SK-N-SH treated with all-trans-retinoic acid at 6 μM for 48 hours (cell line): ENCODE measurements around the gene B4GALT7.

ENCODE experiments used
- ATAC-seq: fragments of 200-7000 bp; cut with Tn5 transposase; 3 replicates; pipeline ENCODE4 v1.9.1; 2020; ENCODE audit warnings: mild to moderate bottlenecking, moderate library complexity
- ARNTL ChIP-seq: fragments of 450-650 bp; formaldehyde crosslinking; IDR thresholded peaks from 2 replicates; pipeline ENCODE4 v1.5.0; 2020; ENCODE audit warnings: low read depth, mild to moderate bottlenecking, moderate library complexity, borderline replicate concordance
- BACH2 ChIP-seq: fragments of 250-450 bp; sonication (Bioruptor Pico); IDR thresholded peaks from 2 replicates; pipeline ENCODE4 v1.9.0; 2021; ENCODE audit warnings: mild to moderate bottlenecking, borderline replicate concordance
- CSDC2 ChIP-seq: fragments of 250-450 bp; sonication (Bioruptor Pico); IDR thresholded peaks from 2 replicates; pipeline ENCODE4 v1.5.0; 2020; ENCODE audit warnings: mild to moderate bottlenecking, moderate library complexity
- ESRRG ChIP-seq: fragments of 250-450 bp; sonication (Bioruptor Pico); IDR thresholded peaks from 2 replicates; pipeline ENCODE4 v1.6.1; 2021; ENCODE audit warnings: mild to moderate bottlenecking
- ISL1 ChIP-seq: fragments of 250-450 bp; sonication (Bioruptor Pico); IDR thresholded peaks from 2 replicates; pipeline ENCODE4 v2.1.2; 2022; ENCODE audit warnings: mild to moderate bottlenecking, moderate library complexity
- OSR1 ChIP-seq: fragments of 250-450 bp; sonication (Bioruptor Pico); IDR thresholded peaks from 2 replicates; pipeline ENCODE4 v1.8.0; 2022; ENCODE audit warnings: moderate library complexity, mild to moderate bottlenecking, inconsistent platforms
- PATZ1 ChIP-seq: fragments of 250-450 bp; sonication (Bioruptor Pico); IDR thresholded peaks from 2 replicates; pipeline ENCODE4 v1.8.0; 2020; ENCODE audit warnings: mild to moderate bottlenecking, moderate library complexity, borderline replicate concordance
- PPARA ChIP-seq: fragments of 250-450 bp; sonication (Bioruptor Pico); IDR thresholded peaks from 2 replicates; pipeline ENCODE4 v1.5.0; 2020; ENCODE audit warnings: mild to moderate bottlenecking, borderline replicate concordance
- RARB ChIP-seq: fragments of 250-450 bp; sonication (Bioruptor Pico); IDR thresholded peaks from 2 replicates; pipeline ENCODE4 v1.8.0; 2021; ENCODE audit warnings: mild to moderate bottlenecking, moderate library complexity
- SNAI2 ChIP-seq: fragments of 250-450 bp; sonication (Bioruptor Pico); IDR thresholded peaks from 2 replicates; pipeline ENCODE4 v1.5.0; 2020; ENCODE audit warnings: mild to moderate bottlenecking, moderate library complexity
- TCF4 ChIP-seq: fragments of 250-450 bp; sonication (Bioruptor Pico); IDR thresholded peaks from 2 replicates; pipeline ENCODE4 v1.8.0; 2021; ENCODE audit warnings: mild to moderate bottlenecking, moderate library complexity, borderline replicate concordance
- TOX ChIP-seq: fragments of 250-450 bp; sonication (Bioruptor Pico); IDR thresholded peaks from 2 replicates; pipeline ENCODE4 v1.8.0; 2021; ENCODE audit warnings: mild to moderate bottlenecking, moderate library complexity, borderline replicate concordance
- ZC3H10 ChIP-seq: fragments of 250-450 bp; sonication (Bioruptor Pico); IDR thresholded peaks from 2 replicates; pipeline ENCODE4 v1.5.1; 2021; ENCODE audit warnings: mild to moderate bottlenecking, moderate library complexity
- ZFP30 ChIP-seq: fragments of 450-650 bp; formaldehyde crosslinking; IDR thresholded peaks from 2 replicates; pipeline ENCODE4 v1.5.0; 2022; ENCODE audit warnings: mild to moderate bottlenecking, moderate library complexity
- ZNF565 ChIP-seq: fragments of 450-650 bp; formaldehyde crosslinking; conservative IDR thresholded peaks from 2 replicates; pipeline ENCODE4 v1.5.0; 2020; ENCODE audit warnings: low read depth, mild to moderate bottlenecking, moderate library complexity
- ZNF70 ChIP-seq: fragments of 450-650 bp; formaldehyde crosslinking; IDR thresholded peaks from 2 replicates; pipeline ENCODE4 v1.5.0; 2020; ENCODE audit warnings: mild to moderate bottlenecking, moderate library complexity
- TF ChIP-seq, protein P1 (sequence below): fragments of 250-450 bp; sonication (Bioruptor Pico); IDR thresholded peaks from 2 replicates; pipeline ENCODE4 v1.5.0; 2020; ENCODE audit warnings: mild to moderate bottlenecking, moderate library complexity
- TF ChIP-seq, protein P2 (sequence below): fragments of 250-450 bp; sonication (Bioruptor Pico); IDR thresholded peaks from 2 replicates; pipeline ENCODE4 v1.5.1; 2021; ENCODE audit warnings: mild to moderate bottlenecking, moderate library complexity

The B4GALT7 gene

GRCh38 chr5:177595026-177595585, 4.8 kb upstream of the B4GALT7 start (continued):
- TF ChIP-seq, protein P1, sequence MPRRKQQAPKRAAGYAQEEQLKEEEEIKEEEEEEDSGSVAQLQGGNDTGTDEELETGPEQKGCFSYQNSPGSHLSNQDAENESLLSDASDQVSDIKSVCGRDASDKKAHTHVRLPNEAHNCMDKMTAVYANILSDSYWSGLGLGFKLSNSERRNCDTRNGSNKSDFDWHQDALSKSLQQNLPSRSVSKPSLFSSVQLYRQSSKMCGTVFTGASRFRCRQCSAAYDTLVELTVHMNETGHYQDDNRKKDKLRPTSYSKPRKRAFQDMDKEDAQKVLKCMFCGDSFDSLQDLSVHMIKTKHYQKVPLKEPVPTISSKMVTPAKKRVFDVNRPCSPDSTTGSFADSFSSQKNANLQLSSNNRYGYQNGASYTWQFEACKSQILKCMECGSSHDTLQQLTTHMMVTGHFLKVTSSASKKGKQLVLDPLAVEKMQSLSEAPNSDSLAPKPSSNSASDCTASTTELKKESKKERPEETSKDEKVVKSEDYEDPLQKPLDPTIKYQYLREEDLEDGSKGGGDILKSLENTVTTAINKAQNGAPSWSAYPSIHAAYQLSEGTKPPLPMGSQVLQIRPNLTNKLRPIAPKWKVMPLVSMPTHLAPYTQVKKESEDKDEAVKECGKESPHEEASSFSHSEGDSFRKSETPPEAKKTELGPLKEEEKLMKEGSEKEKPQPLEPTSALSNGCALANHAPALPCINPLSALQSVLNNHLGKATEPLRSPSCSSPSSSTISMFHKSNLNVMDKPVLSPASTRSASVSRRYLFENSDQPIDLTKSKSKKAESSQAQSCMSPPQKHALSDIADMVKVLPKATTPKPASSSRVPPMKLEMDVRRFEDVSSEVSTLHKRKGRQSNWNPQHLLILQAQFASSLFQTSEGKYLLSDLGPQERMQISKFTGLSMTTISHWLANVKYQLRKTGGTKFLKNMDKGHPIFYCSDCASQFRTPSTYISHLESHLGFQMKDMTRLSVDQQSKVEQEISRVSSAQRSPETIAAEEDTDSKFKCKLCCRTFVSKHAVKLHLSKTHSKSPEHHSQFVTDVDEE (CRISPR knock-in tag), result no peak
- TF ChIP-seq OSR1 (CRISPR knock-in tag) (no peak), CSDC2 (CRISPR knock-in tag) (no peak), ZNF70 (CRISPR knock-in tag) (no peak), BACH2 (CRISPR knock-in tag) (no peak), ARNTL (CRISPR knock-in tag) (no peak)

DNA sequence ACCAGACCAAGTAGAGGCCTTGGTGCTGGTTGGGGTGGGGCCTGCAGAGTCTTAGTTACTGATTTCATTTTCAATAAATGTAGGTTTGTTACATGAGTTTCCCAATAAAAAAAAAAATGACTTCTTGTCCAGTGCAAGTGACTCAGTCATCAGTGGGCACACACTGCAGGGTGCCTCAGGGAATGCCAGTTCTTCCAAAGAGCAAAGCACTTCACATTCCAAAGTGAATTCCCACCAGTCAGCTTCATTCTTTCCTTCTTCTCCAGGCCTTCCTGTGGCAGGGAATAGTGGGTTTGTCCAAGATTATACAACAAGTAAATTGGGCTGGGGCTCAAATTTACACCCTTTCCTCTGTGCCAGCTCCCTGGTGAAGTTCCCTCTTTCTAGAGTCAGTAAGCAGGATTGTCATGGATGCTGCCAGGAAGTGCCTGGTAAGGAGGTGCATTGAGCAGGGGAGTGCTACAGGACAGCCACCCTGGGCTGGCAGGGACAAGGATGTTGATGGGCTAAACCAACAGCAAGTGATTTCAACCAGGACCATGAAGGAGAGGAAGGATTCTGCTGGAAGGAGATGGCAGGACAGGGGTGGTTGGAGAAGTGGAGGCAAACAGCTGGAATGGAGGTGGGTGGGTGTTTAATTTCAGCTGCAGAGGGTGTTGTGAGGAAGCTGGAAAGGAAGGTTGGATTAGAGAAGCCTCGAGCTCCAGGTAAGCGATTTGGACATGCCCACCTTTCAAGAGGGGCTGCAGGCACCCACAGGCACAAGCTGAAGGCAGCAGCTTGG, 3.7 kb upstream of the B4GALT7 start:
- TF ChIP-seq CSDC2 (CRISPR knock-in tag) (no peak), TOX (CRISPR knock-in tag) (no peak), ISL1 (CRISPR knock-in tag) (no peak), ARNTL (CRISPR knock-in tag) (no peak), PATZ1 (CRISPR knock-in tag) (no peak), PPARA (no peak)
- no peak for ATAC-seq

GRCh38 chr5:177596775-177597238, 3.1 kb upstream of the B4GALT7 start:
- ATAC-seq, result no peak
- TF ChIP-seq ZC3H10 (CRISPR knock-in tag), result no peak
- TF ChIP-seq TOX (CRISPR knock-in tag), result no peak
- no peak for TF ChIP-seq ZNF70 (CRISPR knock-in tag)
- no peak for TF ChIP-seq TCF4 (CRISPR knock-in tag)

DNA sequence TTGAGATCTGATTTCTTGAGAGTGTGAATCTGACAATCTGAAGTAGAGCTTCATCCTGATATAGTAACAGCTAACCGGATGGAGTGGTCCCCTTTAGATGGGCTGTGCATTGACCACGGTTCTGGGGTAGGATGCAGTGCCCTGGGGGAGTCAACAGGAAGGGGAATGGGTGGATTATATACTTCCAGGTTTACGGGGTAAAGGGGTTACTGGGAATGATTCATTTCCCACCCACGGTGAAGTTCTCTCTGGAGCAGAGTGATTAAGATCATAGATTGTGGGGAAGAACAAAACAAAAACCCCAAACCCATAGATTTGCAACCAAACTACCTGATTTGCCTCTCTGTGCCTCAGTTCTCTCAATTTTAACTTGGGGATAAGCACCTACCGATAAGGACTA, 1.5 kb upstream of the B4GALT7 start:
- ATAC-seq, result no peak
- no peak for TF ChIP-seq ISL1 (CRISPR knock-in tag)
- no peak for TF ChIP-seq ZNF565 (CRISPR knock-in tag)
- no peak for TF ChIP-seq RARB (CRISPR knock-in tag)
- no peak for TF ChIP-seq SNAI2 (CRISPR knock-in tag)
- no peak for TF ChIP-seq CSDC2 (CRISPR knock-in tag)
- no peak for TF ChIP-seq PATZ1 (CRISPR knock-in tag)
- TF ChIP-seq, protein P2, sequence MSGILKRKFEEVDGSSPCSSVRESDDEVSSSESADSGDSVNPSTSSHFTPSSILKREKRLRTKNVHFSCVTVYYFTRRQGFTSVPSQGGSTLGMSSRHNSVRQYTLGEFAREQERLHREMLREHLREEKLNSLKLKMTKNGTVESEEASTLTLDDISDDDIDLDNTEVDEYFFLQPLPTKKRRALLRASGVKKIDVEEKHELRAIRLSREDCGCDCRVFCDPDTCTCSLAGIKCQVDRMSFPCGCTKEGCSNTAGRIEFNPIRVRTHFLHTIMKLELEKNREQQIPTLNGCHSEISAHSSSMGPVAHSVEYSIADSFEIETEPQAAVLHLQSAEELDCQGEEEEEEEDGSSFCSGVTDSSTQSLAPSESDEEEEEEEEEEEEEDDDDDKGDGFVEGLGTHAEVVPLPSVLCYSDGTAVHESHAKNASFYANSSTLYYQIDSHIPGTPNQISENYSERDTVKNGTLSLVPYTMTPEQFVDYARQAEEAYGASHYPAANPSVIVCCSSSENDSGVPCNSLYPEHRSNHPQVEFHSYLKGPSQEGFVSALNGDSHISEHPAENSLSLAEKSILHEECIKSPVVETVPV (CRISPR knock-in tag), result no peak
- no peak for TF ChIP-seq ZFP30 (CRISPR knock-in tag)
- TF ChIP-seq, protein P1 (CRISPR knock-in tag), result no peak
- no peak for TF ChIP-seq ESRRG
- TF ChIP-seq OSR1 (CRISPR knock-in tag), result no peak
